ENCODE measurements around the gene STK24.
A peak's percentile ranks its signal among the peaks of the same experiment; 100 is the strongest.

STK24 gene

GRCh38 chr13:98452851-98453843 lies 123.8 kb downstream of the STK24 start:
- no peak for TF ChIP-seq CTCF (conservative IDR thresholded peaks at IDR 0.05)
- no peak overlapping the region for H3K27ac ChIP-seq

- H3K27ac ChIP-seq, result no peak overlapping the region
- TF ChIP-seq CTCF (conservative IDR thresholded peaks at IDR 0.05), result no peak
These were observed 125.0 kb downstream of the STK24 start for GRCh38 chr13:98451676-98452470.

- peak overlapping the region; percentile 51 for H3K27ac ChIP-seq
- TF ChIP-seq CTCF (conservative IDR thresholded peaks at IDR 0.05), result no peak
These were observed 126.3 kb downstream of the STK24 start for GRCh38 chr13:98450539-98451111.

GRCh38 chr13:98450026-98450425 lies 126.9 kb downstream of the STK24 start:
- TF ChIP-seq CTCF (conservative IDR thresholded peaks at IDR 0.05), result no peak
- peak overlapping the region; percentile 51 for H3K27ac ChIP-seq

- peak overlapping the region; percentile 51 for H3K27ac ChIP-seq
- no peak for TF ChIP-seq CTCF (conservative IDR thresholded peaks at IDR 0.05)
These were observed 127.6 kb downstream of the STK24 start for GRCh38 chr13:98449273-98449672.

- TF ChIP-seq CTCF (conservative IDR thresholded peaks at IDR 0.05), result peak; percentile 17; the same call in 1 of the 2 replicates
- H3K27ac ChIP-seq, result peak overlapping the region; percentile 51
These were observed 128.3 kb downstream of the STK24 start for GRCh38 chr13:98448642-98448928.

Data from VCaP (cell line).